ENCODE results near the gene RBL2. TPM values are rescaled to one million over a fixed set of nuclear protein-coding genes. Genes with fewer than 3 reads are reported as not detected.

Gene RBL2
- total and polyA plus RNA-seq, 9 of the 15 experiments (the other 6 are each of a cell fraction or from before 2014, with no cell fraction given) = 7.8 to 76.3 (median 28.5) TPM

DNA sequence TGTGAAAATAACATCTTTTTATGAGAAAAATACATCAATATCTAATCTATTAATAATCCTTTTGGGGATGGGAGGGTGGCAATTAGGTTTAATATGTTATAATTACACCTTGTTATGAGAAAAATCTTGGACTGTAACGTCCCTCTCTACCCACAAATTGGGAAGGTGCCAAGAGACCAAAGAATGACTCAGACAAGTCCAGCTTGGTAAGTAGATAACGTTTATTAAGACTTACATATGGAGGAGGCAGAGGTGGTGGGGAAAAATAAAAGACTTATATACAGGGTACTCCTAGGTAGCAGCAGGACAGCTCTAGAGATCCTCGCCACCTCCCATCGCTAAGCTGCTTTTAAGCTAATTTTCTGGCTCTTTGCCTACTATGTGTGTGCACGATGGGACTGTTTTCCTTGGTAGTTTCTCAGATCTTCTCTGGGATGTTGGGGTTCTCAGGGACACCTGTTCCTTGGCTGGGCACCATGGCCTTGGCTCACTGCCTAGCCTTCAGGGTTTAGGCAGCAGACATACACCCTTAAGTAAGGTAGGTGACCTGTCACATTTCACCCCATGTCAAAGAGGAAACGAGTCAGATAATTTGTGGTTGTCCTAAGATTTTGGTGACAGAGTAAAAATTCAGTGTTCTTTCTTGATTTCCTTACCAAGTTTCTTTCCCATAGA, 31.5 kb downstream of the RBL2 start:
- H3K9me3 ChIP-seq (replicated peaks; ENCODE audit: control insufficient read depth, insufficient read depth, low read depth, low read length) = no peaks in the 10 kb centered on the region
- DNase-seq (ENCODE audit: extremely low read depth in 1 of 4, low spot score in 3 of 4) (peak in 2 of 4 experiments; percentile 24 to 57), FAIRE-seq (no peak), ATAC-seq (peak; percentile 73)
- in situ Hi-C loops (cut with MboI) = no loop called here
- ChIA-PET CTCF (ENCODE audit: low intra/inter-chr PET ratio) (no interaction called here), POLR2A (no interaction called here)
- WGBS (ENCODE audit: insufficient coverage, low coverage, missing lambda C conversion rate) = 38% methylated on average over 6 of the region's 6 CpGs
- H3K9me1 ChIP-seq (ENCODE audit: control insufficient read depth, insufficient read depth, low read length) = no peaks in the 10 kb centered on the region
- H4K20me1 ChIP-seq (replicated peaks; ENCODE audit: control insufficient read depth, insufficient read depth, low read length) = no peaks in the 10 kb centered on the region
- H3K4me3 ChIP-seq = no peak overlapping the region
- intact Hi-C loops (cut with micrococcal nuclease) = no loop called here
- H3K27ac ChIP-seq (ENCODE audit: extremely low read depth, low read depth, low read length) = 0 out of 3 replicates have a peak overlapping the region, but pooled peaks have one; percentile 17
- H3K79me2 ChIP-seq (ENCODE audit: control insufficient read depth, insufficient read depth, low read length) = no peaks in the 10 kb centered on the region
- no peaks in the 10 kb centered on the region; a peak in 1 of 5 replicates for H3K4me1 ChIP-seq (replicated peaks in 1 of 2; ENCODE audit: control insufficient read depth in 2 of 2, insufficient read depth in 2 of 2, low read length in 2 of 2)
- no peak overlapping the region for H2AFZ ChIP-seq (ENCODE audit: low read depth, low read length)
- no peak overlapping the region for H3K9ac ChIP-seq (ENCODE audit: insufficient read depth in 1 of 2, low read depth in 2 of 2, low read length in 2 of 2)
- no peaks in the 10 kb centered on the region for H3K27me3 ChIP-seq (ENCODE audit: control insufficient read depth in 2 of 2, insufficient read depth in 2 of 2, low read length in 2 of 2)
- H3K36me3 ChIP-seq (ENCODE audit: control insufficient read depth, insufficient read depth, low read length) = peaks cover 60% of the 10 kb centered on the region; the same call in 2 of the 3 replicates
- H3K4me2 ChIP-seq (ENCODE audit: insufficient read depth, low read length) = no peak overlapping the region
- BruUV-seq (replicated peaks) = no TSS peak
- TF ChIP-seq JUND (IDR thresholded peaks at IDR 0.05; ENCODE audit: borderline replicate concordance, low read depth, low read length) (peak; percentile 83), JUND (tag; IDR thresholded peaks at IDR 0.05; ENCODE audit: borderline replicate concordance, low read depth, low read length) (peak; percentile 68; the same call in 2 of the 3 replicates), ZNF695 (CRISPR knock-in tag; IDR thresholded peaks at IDR 0.05) (no peak), CHCHD3 (CRISPR knock-in tag; IDR thresholded peaks at IDR 0.05) (no peak), KAT8 (IDR thresholded peaks at IDR 0.05; ENCODE audit: low read depth) (no peak), JUN (IDR thresholded peaks at IDR 0.05; ENCODE audit: borderline replicate concordance, low read depth, low read length) (0 out of 2 replicates have a peak, but pooled peaks have one; percentile 33), JUN (CRISPR knock-in tag; IDR thresholded peaks at IDR 0.05; ENCODE audit: borderline replicate concordance) (no peak), U2AF2 (optimal IDR thresholded peaks at IDR 0.05; ENCODE audit: low read depth, low read length) (no peak), TGIF2 (CRISPR knock-in tag; IDR thresholded peaks at IDR 0.05) (no peak), NFIC (IDR thresholded peaks at IDR 0.05) (peak; percentile 93), PCBP2 (IDR thresholded peaks at IDR 0.05; ENCODE audit: low read depth, low read length, poor library complexity, severe bottlenecking) (no peak), ETV1 (tag; conservative IDR thresholded peaks at IDR 0.05; ENCODE audit: low read depth) (no peak), OTX1 (CRISPR knock-in tag; IDR thresholded peaks at IDR 0.05) (no peak), TRIM28 (IDR thresholded peaks at IDR 0.05) (no peak), SUPT5H (IDR thresholded peaks at IDR 0.05) (no peak), CBFA2T3 (IDR thresholded peaks at IDR 0.05) (peak; percentile 58), CXXC5 (CRISPR knock-in tag; IDR thresholded peaks at IDR 0.05) (no peak), SMAD4 (CRISPR knock-in tag; conservative IDR thresholded peaks at IDR 0.05) (no peak)
- TF ChIP-seq, protein P1, sequence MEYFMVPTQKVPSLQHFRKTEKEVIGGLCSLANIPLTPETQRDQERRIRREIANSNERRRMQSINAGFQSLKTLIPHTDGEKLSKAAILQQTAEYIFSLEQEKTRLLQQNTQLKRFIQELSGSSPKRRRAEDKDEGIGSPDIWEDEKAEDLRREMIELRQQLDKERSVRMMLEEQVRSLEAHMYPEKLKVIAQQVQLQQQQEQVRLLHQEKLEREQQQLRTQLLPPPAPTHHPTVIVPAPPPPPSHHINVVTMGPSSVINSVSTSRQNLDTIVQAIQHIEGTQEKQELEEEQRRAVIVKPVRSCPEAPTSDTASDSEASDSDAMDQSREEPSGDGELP (CRISPR knock-in tag; IDR thresholded peaks at IDR 0.05; ENCODE audit: borderline replicate concordance) = no peak
- TF ChIP-seq, protein P2, sequence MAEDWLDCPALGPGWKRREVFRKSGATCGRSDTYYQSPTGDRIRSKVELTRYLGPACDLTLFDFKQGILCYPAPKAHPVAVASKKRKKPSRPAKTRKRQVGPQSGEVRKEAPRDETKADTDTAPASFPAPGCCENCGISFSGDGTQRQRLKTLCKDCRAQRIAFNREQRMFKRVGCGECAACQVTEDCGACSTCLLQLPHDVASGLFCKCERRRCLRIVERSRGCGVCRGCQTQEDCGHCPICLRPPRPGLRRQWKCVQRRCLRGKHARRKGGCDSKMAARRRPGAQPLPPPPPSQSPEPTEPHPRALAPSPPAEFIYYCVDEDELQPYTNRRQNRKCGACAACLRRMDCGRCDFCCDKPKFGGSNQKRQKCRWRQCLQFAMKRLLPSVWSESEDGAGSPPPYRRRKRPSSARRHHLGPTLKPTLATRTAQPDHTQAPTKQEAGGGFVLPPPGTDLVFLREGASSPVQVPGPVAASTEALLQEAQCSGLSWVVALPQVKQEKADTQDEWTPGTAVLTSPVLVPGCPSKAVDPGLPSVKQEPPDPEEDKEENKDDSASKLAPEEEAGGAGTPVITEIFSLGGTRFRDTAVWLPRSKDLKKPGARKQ (CRISPR knock-in tag; IDR thresholded peaks at IDR 0.05) = no peak
- TF ChIP-seq, protein P3, sequence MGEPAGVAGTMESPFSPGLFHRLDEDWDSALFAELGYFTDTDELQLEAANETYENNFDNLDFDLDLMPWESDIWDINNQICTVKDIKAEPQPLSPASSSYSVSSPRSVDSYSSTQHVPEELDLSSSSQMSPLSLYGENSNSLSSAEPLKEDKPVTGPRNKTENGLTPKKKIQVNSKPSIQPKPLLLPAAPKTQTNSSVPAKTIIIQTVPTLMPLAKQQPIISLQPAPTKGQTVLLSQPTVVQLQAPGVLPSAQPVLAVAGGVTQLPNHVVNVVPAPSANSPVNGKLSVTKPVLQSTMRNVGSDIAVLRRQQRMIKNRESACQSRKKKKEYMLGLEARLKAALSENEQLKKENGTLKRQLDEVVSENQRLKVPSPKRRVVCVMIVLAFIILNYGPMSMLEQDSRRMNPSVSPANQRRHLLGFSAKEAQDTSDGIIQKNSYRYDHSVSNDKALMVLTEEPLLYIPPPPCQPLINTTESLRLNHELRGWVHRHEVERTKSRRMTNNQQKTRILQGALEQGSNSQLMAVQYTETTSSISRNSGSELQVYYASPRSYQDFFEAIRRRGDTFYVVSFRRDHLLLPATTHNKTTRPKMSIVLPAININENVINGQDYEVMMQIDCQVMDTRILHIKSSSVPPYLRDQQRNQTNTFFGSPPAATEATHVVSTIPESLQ (CRISPR knock-in tag; IDR thresholded peaks at IDR 0.05) = no peak
